ENCODE measurements around the gene ANKLE1. TPM values are rescaled to one million over a fixed set of nuclear protein-coding genes. Genes with fewer than 3 reads are reported as not detected.

The ANKLE1 gene
- total RNA-seq, 1 experiment from 2014 or later, result 0.66 TPM

GRCh38 chr19:17326595-17326966 lies 44.9 kb downstream of the ANKLE1 start:
- intact Hi-C loops (cut with micrococcal nuclease; ENCODE audit: unreplicated experiment), result no loop called here
- no TSS peak for BruUV-seq (replicated peaks)
- no peak overlapping the region for H3K27ac Mint-ChIP-seq (ENCODE audit: unreplicated experiment)

GRCh38 chr19:17327068-17327653 lies 45.5 kb downstream of the ANKLE1 start:
- no TSS peak for BruUV-seq (replicated peaks)
- H3K9me3 Mint-ChIP-seq (ENCODE audit: low read depth, unreplicated experiment), result no peaks in the 10 kb centered on the region
- DNase-seq, result no peak
- H3K36me3 Mint-ChIP-seq (ENCODE audit: insufficient read depth, unreplicated experiment), result peaks cover 16% of the 10 kb centered on the region
- no peak overlapping the region for H3K27ac Mint-ChIP-seq (ENCODE audit: unreplicated experiment)
- no peaks in the 10 kb centered on the region for H3K4me1 Mint-ChIP-seq (ENCODE audit: low read depth, unreplicated experiment)
- TF ChIP-seq CTCF (IDR thresholded peaks at IDR 0.05; ENCODE audit: unreplicated experiment), result no peak
- H3K4me3 Mint-ChIP-seq (ENCODE audit: low read depth, unreplicated experiment), result no peak overlapping the region
- CTCF ChIA-PET, result interaction anchor here (0.6 kb wide), 1 partner anchor 85 kb away, joined by 3 read pairs; no protein-coding TSS in a partner anchor
- no peaks in the 10 kb centered on the region for H3K27me3 Mint-ChIP-seq (ENCODE audit: unreplicated experiment)
- intact Hi-C loops (cut with micrococcal nuclease; ENCODE audit: unreplicated experiment), result no loop called here

More at GRCh38 chr19:17326595-17326966, 44.9 kb downstream of the ANKLE1 start:
- CTCF ChIA-PET, result no interaction called here
- Mint-ChIP-seq H3K36me3 (ENCODE audit: insufficient read depth, unreplicated experiment) (peaks cover 16% of the 10 kb centered on the region), H3K4me3 (ENCODE audit: low read depth, unreplicated experiment) (no peak overlapping the region), H3K27me3 (ENCODE audit: unreplicated experiment) (no peaks in the 10 kb centered on the region), H3K9me3 (ENCODE audit: low read depth, unreplicated experiment) (no peaks in the 10 kb centered on the region), H3K4me1 (ENCODE audit: low read depth, unreplicated experiment) (no peaks in the 10 kb centered on the region)
- no peak for TF ChIP-seq CTCF (IDR thresholded peaks at IDR 0.05; ENCODE audit: unreplicated experiment)
- DNase-seq, result no peak

DNA sequence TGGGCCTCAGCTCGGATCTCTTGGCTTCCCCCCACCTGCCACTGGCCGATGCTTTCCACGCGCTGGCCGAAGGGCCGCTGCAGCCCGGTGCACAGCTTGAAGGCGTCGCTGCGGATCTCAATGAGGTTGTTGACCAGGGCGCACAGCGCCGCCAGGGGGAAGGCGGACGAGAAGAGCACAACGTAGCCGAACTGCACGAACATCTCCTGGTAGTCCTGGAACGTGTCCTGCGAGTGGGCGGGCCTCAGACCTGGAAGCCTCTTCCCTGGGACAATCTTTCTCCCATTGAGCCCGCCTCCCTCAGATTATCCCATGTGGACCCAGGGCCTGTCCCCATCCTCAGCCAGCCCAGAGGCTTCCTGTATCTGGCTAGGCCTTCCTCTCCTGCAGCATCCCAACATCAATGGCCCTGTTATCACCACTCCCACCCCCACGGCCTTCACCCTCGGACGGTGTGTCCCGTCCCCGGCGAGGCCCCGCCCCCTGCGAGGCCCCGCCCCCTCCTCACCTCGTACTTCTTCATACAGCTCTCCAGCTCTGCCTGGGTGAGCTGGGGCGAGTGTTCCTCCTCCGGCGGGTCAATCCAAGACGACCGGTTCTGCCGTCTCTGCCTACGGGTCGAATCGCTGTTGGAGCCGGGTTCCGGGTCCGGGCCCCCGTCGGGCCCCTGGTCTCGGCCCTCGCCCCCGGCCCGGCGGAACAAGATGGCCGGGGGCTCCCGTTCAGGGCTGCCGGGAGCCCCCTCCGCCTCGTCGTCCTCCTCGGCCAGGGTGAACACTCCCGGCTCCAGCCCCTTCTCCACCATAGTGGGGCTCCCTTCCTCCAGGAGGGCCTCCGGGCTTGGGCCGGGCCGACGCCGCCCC lies 46.2 kb downstream of the ANKLE1 start:
- TF ChIP-seq CTCF (IDR thresholded peaks at IDR 0.05; ENCODE audit: unreplicated experiment), result no peak
- Mint-ChIP-seq H3K4me1 (ENCODE audit: low read depth, unreplicated experiment) (no peaks in the 10 kb centered on the region), H3K27me3 (ENCODE audit: unreplicated experiment) (no peaks in the 10 kb centered on the region), H3K9me3 (ENCODE audit: low read depth, unreplicated experiment) (no peaks in the 10 kb centered on the region), H3K27ac (ENCODE audit: unreplicated experiment) (no peak overlapping the region), H3K4me3 (ENCODE audit: low read depth, unreplicated experiment) (no peak overlapping the region), H3K36me3 (ENCODE audit: insufficient read depth, unreplicated experiment) (peaks cover 12% of the 10 kb centered on the region)
- intact Hi-C loops (cut with micrococcal nuclease; ENCODE audit: unreplicated experiment), result no loop called here
- BruUV-seq (replicated peaks), result no TSS peak
- CTCF ChIA-PET, result interaction anchor here (0.6 kb wide), 1 partner anchor 86 kb away, joined by 3 read pairs; no protein-coding TSS in a partner anchor
- DNase-seq, result no peak

- no peaks in the 10 kb centered on the region for H3K9me3 Mint-ChIP-seq (ENCODE audit: low read depth, unreplicated experiment)
- H3K36me3 Mint-ChIP-seq (ENCODE audit: insufficient read depth, unreplicated experiment), result peaks cover 9% of the 10 kb centered on the region
- intact Hi-C loops (cut with micrococcal nuclease; ENCODE audit: unreplicated experiment), result no loop called here
- no peak overlapping the region for H3K4me3 Mint-ChIP-seq (ENCODE audit: low read depth, unreplicated experiment)
- no TSS peak for BruUV-seq (replicated peaks)
- DNase-seq, result no peak
- H3K27me3 Mint-ChIP-seq (ENCODE audit: unreplicated experiment), result no peaks in the 10 kb centered on the region
- CTCF ChIA-PET, result no interaction called here
- no peak overlapping the region for H3K27ac Mint-ChIP-seq (ENCODE audit: unreplicated experiment)
- H3K4me1 Mint-ChIP-seq (ENCODE audit: low read depth, unreplicated experiment), result no peaks in the 10 kb centered on the region
- no peak for TF ChIP-seq CTCF (IDR thresholded peaks at IDR 0.05; ENCODE audit: unreplicated experiment)
These were observed 47.0 kb downstream of the ANKLE1 start for GRCh38 chr19:17328517-17329365.

Measured in Calu3 (cell line).